HepG2 (cell line): ENCODE data around the gene OST4. TPM values are rescaled to one million over a fixed set of nuclear protein-coding genes. Genes with fewer than 3 reads are reported as not detected.

ENCODE experiments used
- EED ChIP-seq: sonication (generic); formaldehyde crosslinking; IDR thresholded peaks from 2 replicates; pipeline ENCODE4 v1.5.0; 2020; ENCODE audit warnings: mild to moderate bottlenecking, missing genetic modification reagents
- FOXM1 ChIP-seq: sonication (generic); formaldehyde crosslinking; IDR thresholded peaks from 2 replicates; pipeline ENCODE4 v1.5.0; 2020; ENCODE audit warnings: missing genetic modification reagents
- MED8 ChIP-seq: sonication (generic); formaldehyde crosslinking; IDR thresholded peaks from 2 replicates; pipeline ENCODE4 v1.8.1; 2023; ENCODE audit warnings: mild to moderate bottlenecking, missing genetic modification reagents; ENCODE audit not compliant: insufficient replicate concordance
- MTF2 ChIP-seq: sonication (generic); formaldehyde crosslinking; IDR thresholded peaks from 2 replicates; pipeline ENCODE4 v1.5.0; 2020; ENCODE audit warnings: missing genetic modification reagents, borderline replicate concordance
- NBN ChIP-seq: fragments of 450-650 bp; conservative IDR thresholded peaks from 2 replicates; pipeline ENCODE4 v1.6.1; 2017
- SRSF4 ChIP-seq: fragments of 200-400 bp; formaldehyde crosslinking; IDR thresholded peaks from one replicate; pipeline ENCODE4 v1.6.1; 2018; ENCODE audit warnings: mild to moderate bottlenecking, low read depth, low read length, moderate library complexity; ENCODE audit not compliant: poor library complexity, severe bottlenecking
- ZBTB1 ChIP-seq: sonication (generic); formaldehyde crosslinking; IDR thresholded peaks from 2 replicates; pipeline ENCODE4 v1.4.0; 2020; ENCODE audit warnings: missing genetic modification reagents, borderline replicate concordance
- ZFP41 ChIP-seq: sonication (generic); formaldehyde crosslinking; IDR thresholded peaks from 2 replicates; pipeline ENCODE4 v1.4.0; 2020; ENCODE audit warnings: mild to moderate bottlenecking, missing genetic modification reagents, borderline replicate concordance
- ZMAT3 ChIP-seq: sonication (generic); formaldehyde crosslinking; conservative IDR thresholded peaks from 2 replicates; pipeline ENCODE4 v1.7.0; 2021; ENCODE audit warnings: missing genetic modification reagents
- ZNF251 ChIP-seq: sonication (generic); formaldehyde crosslinking; IDR thresholded peaks from 2 replicates; pipeline ENCODE4 v1.9.0; 2021; ENCODE audit warnings: mild to moderate bottlenecking, missing genetic modification reagents
- ZNF253 ChIP-seq: sonication (generic); formaldehyde crosslinking; IDR thresholded peaks from 2 replicates; pipeline ENCODE4 v1.8.0; 2022; ENCODE audit warnings: mild to moderate bottlenecking, missing genetic modification reagents, borderline replicate concordance
- ZNF547 ChIP-seq: sonication (generic); formaldehyde crosslinking; IDR thresholded peaks from 2 replicates; pipeline ENCODE4 v1.5.1; 2020; ENCODE audit warnings: mild to moderate bottlenecking, missing genetic modification reagents
- ZNF772 ChIP-seq: sonication (generic); formaldehyde crosslinking; IDR thresholded peaks from 2 replicates; pipeline ENCODE4 v1.5.0; 2020; ENCODE audit warnings: mild to moderate bottlenecking, missing genetic modification reagents
- ZNF883 ChIP-seq: sonication (generic); formaldehyde crosslinking; IDR thresholded peaks from 2 replicates; pipeline ENCODE4 v1.5.1; 2020; ENCODE audit warnings: mild to moderate bottlenecking, missing genetic modification reagents; ENCODE audit errors: not compliant biosample characterization
- ZSCAN30 ChIP-seq: sonication (generic); formaldehyde crosslinking; IDR thresholded peaks from 2 replicates; pipeline ENCODE4 v1.5.0; 2020; ENCODE audit warnings: mild to moderate bottlenecking, missing genetic modification reagents
- polyA plus RNA-seq, 8 experiments: library from polyadenylated mRNA; depleted of rRNA in 3 of 8; stranded (reverse) in 7 of 8; unstranded in 1 of 8; fragments of >200 nt; fragmentation: Illumina TruSeq in 4 of 8; extraction: Trizol in 4 of 8; gene quantifications; 2 replicates each; pipeline versions ENCODE4 v1.2.1 to v1.2.3, GENCODE V29; 2011 to 2016; ENCODE audit warnings: low read depth in 4 of 8, missing spikeins in 1 of 8, mixed read lengths in 1 of 8; ENCODE audit not compliant: insufficient read depth in 1 of 8
- total RNA-seq, 5 experiments: library from RNA; depleted of rRNA; stranded (reverse); fragments of >200 nt; fragmentation: Illumina TruSeq; extraction: Trizol; gene quantifications; 2 replicates each; pipeline ENCODE4 v1.2.3, GENCODE V29; 2016; ENCODE audit warnings: low read depth in 1 of 5
- TF ChIP-seq, protein P1 (sequence below): sonication (generic); formaldehyde crosslinking; IDR thresholded peaks from 2 replicates; pipeline ENCODE4 v1.4.0; 2020; ENCODE audit warnings: missing genetic modification reagents, borderline replicate concordance
- TF ChIP-seq, protein P2 (sequence below): fragments of 450-650 bp; IDR thresholded peaks from 2 replicates; pipeline ENCODE4 v1.6.1; 2016
- TF ChIP-seq, protein P3 (sequence below): sonication (generic); formaldehyde crosslinking; IDR thresholded peaks from 2 replicates; pipeline ENCODE4 v1.4.0; 2020; ENCODE audit warnings: missing genetic modification reagents
- TF ChIP-seq, protein P4 (sequence below): sonication (generic); formaldehyde crosslinking; conservative IDR thresholded peaks from 2 replicates; pipeline ENCODE4 v1.8.0; 2022; ENCODE audit warnings: mild to moderate bottlenecking, moderate library complexity, missing genetic modification reagents

The OST4 gene
- total and polyA plus RNA-seq, 2 of the 13 experiments (the other 11 are each of a cell fraction or from before 2014, with no cell fraction given) = 498 to 584 TPM

DNA sequence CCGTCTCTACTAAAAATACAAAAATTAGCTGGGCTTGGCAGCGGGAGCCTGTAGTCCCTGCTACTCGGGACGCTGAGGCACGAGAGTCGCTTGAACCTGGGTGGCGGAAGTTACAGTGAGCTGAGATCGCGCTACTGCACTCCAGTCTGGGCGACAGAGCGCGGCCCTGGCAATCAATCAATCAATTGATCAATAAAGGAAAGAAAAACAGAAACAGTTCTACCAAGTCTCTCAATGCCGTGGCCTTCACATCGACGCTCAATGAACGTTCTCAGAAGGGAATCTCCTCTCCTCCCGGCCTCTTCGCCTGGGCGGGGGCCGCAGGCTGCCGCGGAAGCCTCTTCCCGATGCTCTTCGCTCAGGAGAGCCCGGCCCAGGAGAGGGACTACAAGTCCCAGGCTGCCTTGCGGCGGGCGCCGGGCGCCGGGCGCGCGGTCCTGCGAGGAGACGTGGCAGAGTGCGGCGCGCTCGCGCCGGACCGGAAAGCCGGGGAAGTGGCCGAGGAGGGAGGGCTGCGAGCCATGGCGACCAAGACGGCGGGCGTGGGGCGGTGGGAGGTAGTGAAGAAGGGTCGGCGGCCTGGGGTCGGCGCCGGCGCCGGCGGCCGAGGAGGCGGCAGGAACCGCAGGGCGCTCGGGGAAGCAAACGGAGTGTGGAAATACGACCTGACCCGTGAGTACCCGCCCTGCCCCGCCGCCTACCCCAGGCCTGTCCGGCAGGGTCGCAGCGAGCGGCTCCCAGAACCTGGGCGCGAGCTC, 38.8 kb downstream of the OST4 start, which contains the start of gene TMEM214 (continued):
- TF ChIP-seq, protein P1, sequence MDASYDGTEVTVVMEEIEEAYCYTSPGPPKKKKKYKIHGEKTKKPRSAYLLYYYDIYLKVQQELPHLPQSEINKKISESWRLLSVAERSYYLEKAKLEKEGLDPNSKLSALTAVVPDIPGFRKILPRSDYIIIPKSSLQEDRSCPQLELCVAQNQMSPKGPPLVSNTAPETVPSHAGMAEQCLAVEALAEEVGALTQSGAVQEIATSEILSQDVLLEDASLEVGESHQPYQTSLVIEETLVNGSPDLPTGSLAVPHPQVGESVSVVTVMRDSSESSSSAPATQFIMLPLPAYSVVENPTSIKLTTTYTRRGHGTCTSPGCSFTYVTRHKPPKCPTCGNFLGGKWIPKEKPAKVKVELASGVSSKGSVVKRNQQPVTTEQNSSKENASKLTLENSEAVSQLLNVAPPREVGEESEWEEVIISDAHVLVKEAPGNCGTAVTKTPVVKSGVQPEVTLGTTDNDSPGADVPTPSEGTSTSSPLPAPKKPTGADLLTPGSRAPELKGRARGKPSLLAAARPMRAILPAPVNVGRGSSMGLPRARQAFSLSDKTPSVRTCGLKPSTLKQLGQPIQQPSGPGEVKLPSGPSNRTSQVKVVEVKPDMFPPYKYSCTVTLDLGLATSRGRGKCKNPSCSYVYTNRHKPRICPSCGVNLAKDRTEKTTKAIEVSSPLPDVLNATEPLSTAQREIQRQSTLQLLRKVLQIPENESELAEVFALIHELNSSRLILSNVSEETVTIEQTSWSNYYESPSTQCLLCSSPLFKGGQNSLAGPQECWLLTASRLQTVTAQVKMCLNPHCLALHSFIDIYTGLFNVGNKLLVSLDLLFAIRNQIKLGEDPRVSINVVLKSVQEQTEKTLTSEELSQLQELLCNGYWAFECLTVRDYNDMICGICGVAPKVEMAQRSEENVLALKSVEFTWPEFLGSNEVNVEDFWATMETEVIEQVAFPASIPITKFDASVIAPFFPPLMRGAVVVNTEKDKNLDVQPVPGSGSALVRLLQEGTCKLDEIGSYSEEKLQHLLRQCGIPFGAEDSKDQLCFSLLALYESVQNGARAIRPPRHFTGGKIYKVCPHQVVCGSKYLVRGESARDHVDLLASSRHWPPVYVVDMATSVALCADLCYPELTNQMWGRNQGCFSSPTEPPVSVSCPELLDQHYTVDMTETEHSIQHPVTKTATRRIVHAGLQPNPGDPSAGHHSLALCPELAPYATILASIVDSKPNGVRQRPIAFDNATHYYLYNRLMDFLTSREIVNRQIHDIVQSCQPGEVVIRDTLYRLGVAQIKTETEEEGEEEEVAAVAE = no peak
- TF ChIP-seq ZBTB1 (CRISPR knock-in tag) (no peak), ZNF251 (CRISPR knock-in tag) (no peak), ZMAT3 (no peak; the same call in 1 of the 2 replicates), NBN (no peak), SRSF4 (no peak), MED8 (CRISPR knock-in tag) (no peak), ZFP41 (CRISPR knock-in tag) (no peak), ZNF772 (CRISPR knock-in tag) (peak; percentile 79; the same call in 1 of the 2 replicates), EED (0 out of 2 replicates have a peak, but pooled peaks have one; percentile 11), ZNF883 (peak; percentile 85), ZSCAN30 (CRISPR knock-in tag) (no peak), ZNF547 (CRISPR knock-in tag) (peak; percentile 89; the same call in 1 of the 2 replicates), MTF2 (CRISPR knock-in tag) (peak; percentile 64; the same call in 1 of the 2 replicates), ZNF253 (CRISPR knock-in tag) (no peak), FOXM1 (CRISPR knock-in tag) (no peak)
- TF ChIP-seq, protein P2, sequence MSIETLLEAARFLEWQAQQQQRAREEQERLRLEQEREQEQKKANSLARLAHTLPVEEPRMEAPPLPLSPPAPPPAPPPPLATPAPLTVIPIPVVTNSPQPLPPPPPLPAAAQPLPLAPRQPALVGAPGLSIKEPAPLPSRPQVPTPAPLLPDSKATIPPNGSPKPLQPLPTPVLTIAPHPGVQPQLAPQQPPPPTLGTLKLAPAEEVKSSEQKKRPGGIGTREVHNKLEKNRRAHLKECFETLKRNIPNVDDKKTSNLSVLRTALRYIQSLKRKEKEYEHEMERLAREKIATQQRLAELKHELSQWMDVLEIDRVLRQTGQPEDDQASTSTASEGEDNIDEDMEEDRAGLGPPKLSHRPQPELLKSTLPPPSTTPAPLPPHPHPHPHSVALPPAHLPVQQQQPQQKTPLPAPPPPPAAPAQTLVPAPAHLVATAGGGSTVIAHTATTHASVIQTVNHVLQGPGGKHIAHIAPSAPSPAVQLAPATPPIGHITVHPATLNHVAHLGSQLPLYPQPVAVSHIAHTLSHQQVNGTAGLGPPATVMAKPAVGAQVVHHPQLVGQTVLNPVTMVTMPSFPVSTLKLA = 0 out of 2 replicates have a peak, but pooled peaks have one; percentile 14
- TF ChIP-seq, protein P3, sequence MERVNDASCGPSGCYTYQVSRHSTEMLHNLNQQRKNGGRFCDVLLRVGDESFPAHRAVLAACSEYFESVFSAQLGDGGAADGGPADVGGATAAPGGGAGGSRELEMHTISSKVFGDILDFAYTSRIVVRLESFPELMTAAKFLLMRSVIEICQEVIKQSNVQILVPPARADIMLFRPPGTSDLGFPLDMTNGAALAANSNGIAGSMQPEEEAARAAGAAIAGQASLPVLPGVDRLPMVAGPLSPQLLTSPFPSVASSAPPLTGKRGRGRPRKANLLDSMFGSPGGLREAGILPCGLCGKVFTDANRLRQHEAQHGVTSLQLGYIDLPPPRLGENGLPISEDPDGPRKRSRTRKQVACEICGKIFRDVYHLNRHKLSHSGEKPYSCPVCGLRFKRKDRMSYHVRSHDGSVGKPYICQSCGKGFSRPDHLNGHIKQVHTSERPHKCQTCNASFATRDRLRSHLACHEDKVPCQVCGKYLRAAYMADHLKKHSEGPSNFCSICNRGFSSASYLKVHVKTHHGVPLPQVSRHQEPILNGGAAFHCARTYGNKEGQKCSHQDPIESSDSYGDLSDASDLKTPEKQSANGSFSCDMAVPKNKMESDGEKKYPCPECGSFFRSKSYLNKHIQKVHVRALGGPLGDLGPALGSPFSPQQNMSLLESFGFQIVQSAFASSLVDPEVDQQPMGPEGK = peak; percentile 64
- TF ChIP-seq, protein P4, sequence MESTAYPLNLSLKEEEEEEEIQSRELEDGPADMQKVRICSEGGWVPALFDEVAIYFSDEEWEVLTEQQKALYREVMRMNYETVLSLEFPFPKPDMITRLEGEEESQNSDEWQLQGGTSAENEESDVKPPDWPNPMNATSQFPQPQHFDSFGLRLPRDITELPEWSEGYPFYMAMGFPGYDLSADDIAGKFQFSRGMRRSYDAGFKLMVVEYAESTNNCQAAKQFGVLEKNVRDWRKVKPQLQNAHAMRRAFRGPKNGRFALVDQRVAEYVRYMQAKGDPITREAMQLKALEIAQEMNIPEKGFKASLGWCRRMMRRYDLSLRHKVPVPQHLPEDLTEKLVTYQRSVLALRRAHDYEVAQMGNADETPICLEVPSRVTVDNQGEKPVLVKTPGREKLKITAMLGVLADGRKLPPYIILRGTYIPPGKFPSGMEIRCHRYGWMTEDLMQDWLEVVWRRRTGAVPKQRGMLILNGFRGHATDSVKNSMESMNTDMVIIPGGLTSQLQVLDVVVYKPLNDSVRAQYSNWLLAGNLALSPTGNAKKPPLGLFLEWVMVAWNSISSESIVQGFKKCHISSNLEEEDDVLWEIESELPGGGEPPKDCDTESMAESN (CRISPR knock-in tag) = peak; percentile 70
